ENCODE data around the gene GSN. TPM values are rescaled to one million over a fixed set of nuclear protein-coding genes. Genes with fewer than 3 reads are reported as not detected.

GSN gene
- total RNA-seq, 1 donor from 2014 or later, result 159 TPM

- no peak for DNase-seq (ENCODE audit: low read depth in 2 of 2)
These were observed 34.4 kb downstream of the GSN start for GRCh38 chr9:121302341-121302740.

GRCh38 chr9:121302786-121303185, 34.8 kb downstream of the GSN start:
- no peak for DNase-seq (ENCODE audit: low read depth in 2 of 2)

DNA sequence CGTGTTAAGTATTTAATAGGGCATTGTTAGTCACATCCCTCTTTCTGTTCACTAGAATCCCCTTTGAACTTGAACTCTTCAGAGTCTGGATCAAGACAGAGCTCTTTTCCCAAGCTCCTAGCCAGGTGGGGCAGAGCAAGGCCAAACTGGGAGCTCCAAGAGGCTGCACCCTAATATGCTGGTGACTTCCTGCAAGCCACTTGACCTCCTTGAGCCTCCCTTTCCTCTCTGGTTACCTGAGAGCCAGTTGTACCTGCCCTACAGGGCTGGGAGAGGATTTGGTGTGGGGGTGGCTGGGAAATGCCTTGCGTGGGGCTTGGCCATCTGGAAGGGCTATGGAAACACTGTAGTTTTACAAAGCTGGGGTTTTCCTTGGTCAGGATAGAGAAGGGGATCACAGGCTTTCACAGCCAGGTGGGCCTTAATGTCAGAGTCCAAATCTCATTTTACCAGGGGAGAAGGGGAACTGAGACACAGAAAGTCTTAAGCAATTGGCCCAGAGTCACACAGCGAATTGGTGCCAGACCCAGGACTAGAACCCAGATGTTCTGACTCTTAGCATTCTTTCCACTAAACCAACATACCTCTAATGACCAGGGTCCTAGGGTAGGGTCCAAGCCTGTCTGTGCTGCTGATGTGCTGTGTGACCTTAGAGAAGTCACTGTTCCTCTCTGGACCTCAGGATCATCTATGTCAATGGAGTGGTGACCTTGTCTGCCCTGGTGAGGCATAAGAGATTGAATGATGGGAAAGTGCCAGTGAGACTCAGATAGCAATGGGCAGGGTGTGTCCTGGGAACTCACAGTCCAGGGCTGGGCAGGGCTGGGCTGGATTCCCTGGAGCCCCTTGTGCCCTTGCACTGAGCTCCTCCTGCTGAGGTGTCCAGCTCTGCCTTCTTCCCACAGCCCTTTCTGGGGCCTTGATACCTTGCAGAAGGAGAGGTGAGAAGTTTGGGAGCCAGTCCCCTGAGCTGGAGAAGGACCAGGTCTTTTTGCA, 35.8 kb downstream of the GSN start:
- DNase-seq (ENCODE audit: low read depth in 2 of 2), result no peak

DNA sequence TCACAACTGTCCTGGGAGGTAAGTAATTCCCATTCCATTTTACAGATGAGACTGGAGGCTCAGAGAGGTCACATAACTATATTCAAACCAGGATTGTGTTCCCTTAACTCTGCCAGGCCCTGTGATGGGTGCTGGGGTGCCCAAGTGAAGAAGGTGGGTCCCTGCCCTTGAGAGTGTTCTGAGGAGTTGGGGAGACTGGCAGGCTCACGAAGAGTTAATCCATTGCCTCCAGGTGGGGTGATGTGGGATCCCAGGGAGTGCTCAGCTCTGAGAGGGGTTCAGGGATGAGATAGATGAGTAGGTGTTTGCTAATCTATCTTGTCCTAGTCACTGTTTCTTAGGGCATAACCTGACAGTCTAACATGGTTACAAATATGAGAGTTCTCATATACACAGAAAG, 36.7 kb downstream of the GSN start:
- DNase-seq (ENCODE audit: low read depth in 2 of 2), result no peak

GRCh38 chr9:121305269-121305994, 37.5 kb downstream of the GSN start:
- no peak for DNase-seq (ENCODE audit: low read depth in 2 of 2)

- DNase-seq (ENCODE audit: low read depth in 2 of 2), result no peak
These were observed 40.0 kb downstream of the GSN start for GRCh38 chr9:121307976-121308375.

GRCh38 chr9:121308765-121309164, 40.8 kb downstream of the GSN start:
- no peak for DNase-seq (ENCODE audit: low read depth in 2 of 2)

DNA sequence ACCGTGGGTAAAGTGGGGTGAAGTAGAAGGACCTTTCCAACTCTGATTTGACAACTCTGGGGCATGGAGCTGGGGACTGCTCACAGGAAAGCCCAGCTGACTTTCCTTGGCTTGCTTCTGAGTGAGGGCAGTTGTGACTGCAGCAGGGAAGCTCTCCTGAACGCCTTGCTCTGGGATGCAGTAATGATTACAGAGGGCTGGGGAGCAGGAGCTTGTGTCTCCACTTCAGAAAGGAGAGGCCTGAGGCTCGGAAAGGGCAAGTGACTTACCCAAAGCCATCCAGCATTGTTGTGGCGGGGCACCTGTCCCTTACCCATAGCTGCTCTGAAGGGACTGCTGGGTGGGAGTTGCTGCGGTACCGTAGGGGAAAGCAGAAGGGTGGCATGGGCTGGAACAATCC, 41.2 kb downstream of the GSN start:
- no peak for DNase-seq (ENCODE audit: low read depth in 2 of 2)

- DNase-seq (ENCODE audit: low read depth in 2 of 2), result no peak
These were observed 42.0 kb downstream of the GSN start for GRCh38 chr9:121309833-121310425.

GRCh38 chr9:121310571-121310970, 42.6 kb downstream of the GSN start:
- no peak for DNase-seq (ENCODE audit: low read depth in 2 of 2)

DNA sequence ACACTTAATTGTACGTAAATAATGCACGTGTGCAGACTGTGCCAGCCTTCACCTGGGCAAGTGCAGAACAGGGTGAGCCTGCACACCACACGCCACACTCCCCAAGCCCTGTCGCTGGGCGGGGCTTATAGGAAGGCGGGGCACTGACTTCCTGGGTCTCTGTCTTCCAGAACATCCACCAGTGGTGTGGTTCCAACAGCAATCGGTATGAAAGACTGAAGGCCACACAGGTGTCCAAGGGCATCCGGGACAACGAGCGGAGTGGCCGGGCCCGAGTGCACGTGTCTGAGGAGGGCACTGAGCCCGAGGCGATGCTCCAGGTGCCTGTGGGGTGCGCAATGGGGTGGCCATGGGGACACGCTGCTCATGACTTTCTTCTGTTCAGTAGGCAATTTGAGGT, 44.2 kb downstream of the GSN start:
- DNase-seq (ENCODE audit: low read depth in 2 of 2), result no peak

GRCh38 chr9:121313458-121314152, 45.6 kb downstream of the GSN start:
- no peak for DNase-seq (ENCODE audit: low read depth in 2 of 2)

DNA sequence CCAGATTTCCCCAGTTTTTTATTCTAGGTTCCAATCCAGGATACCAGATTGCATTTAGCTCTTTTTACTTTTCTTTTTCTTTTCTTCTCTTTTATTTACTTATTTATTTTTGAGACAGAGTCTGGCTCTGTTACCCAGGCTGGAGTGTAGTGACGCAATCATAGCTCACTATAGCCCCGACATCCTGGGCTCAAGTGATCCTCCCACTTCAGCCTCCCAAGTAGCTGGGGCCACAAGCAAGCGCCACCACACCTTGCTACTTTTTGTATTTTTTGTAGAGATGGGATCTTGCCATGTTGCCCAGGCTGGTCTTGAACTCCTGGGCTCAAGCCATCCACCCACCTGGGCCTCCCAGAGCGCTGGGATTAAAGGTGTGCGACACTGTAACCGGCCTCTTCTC, 48.4 kb downstream of the GSN start:
- no peak for DNase-seq (ENCODE audit: low read depth in 2 of 2)

GRCh38 chr9:121316852-121317373, 49.0 kb downstream of the GSN start:
- DNase-seq (ENCODE audit: low read depth in 2 of 2), result no peak

- DNase-seq (ENCODE audit: low read depth in 2 of 2), result no peak
These were observed 50.0 kb downstream of the GSN start for GRCh38 chr9:121317737-121318630.

DNA sequence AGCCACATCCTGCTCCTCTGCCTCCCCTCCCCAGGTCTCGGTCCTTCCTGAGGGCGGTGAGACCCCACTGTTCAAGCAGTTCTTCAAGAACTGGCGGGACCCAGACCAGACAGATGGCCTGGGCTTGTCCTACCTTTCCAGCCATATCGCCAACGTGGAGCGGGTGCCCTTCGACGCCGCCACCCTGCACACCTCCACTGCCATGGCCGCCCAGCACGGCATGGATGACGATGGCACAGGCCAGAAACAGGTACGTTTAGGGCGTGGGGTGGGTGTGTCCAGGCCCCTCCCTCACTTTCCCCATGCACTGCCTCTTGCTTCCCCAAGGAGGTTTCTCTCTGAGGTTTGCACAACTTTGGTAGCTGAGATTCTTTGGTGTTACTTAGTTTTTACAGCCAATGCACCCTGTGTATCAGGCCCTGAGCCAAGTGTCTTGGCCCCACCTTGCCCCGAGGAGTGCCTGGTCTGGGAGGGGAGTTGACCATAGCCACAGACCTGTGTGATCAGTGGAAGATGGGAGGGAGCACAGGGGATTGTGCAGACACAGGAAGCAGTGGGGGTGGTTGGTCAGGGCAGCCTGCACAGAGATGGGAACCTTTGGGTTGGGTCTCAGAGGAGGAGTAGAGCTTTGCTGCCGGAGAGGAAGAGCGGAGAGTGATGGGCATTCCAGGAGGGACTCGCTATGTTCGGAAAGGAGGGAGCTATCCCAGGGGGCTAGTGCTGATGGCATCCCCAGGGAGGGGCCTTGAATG, 50.8 kb downstream of the GSN start:
- DNase-seq (ENCODE audit: low read depth in 2 of 2), result no peak

DNA sequence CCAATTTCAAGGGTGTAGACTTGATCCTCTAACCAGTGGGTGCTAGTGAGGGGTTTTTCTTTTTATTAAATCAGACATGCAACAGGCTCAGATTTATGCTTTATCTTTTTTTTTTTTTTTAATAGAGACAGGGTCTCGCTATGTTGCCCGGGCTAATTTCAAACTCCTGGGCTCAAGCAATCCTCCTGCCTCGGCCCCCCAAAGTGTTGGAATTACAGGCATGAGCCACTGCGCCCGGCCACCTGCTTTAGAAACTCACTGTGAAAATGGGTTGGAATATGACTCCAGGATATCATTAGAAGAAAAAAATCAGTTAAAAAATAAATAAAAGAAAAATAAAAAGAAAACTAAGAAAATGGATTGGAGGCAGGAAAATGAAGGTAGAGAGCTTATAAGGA, 51.4 kb downstream of the GSN start:
- DNase-seq (ENCODE audit: low read depth in 2 of 2), result no peak

- no peak for DNase-seq (ENCODE audit: low read depth in 2 of 2)
These were observed 53.1 kb downstream of the GSN start for GRCh38 chr9:121321016-121321503.

DNA sequence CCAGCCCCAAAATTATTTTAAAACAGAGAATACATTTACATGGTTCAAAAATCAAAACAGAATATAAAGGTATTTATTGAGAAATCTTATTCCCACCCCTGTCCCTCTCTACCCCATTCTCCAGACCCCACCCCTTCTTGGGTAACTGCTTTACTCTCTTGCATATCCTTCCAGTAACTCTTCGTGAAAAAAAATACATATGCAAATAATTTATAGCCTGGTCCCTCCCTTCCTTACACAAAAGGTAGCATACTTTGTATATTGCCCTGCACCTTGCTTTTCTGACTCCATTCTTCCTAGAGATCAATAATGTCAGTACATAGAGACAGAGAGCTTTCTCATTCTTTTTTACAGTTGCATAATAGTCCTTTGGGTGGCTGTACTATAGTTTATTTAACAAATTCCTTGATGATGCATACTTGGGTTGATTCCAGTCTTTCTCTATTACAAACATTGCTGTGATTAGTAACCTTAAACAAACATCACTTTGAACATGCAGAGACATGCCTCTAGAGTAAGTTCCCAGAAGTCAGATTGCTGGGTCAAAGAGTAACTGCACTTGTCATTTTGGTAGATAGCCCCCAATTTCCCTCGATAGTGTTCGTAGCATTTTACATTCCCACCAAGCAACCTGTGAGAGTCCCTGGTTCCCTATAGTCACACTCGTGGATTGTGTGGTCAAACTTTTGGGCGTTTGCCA, 54.2 kb downstream of the GSN start:
- DNase-seq (ENCODE audit: low read depth in 2 of 2), result peak; percentile 87 to 92
